Measurements from ENCODE around the gene FBXL17.
"Not testable (repeated sequence)": the region's sequence is repeated elsewhere in the genome, so short reads cannot be mapped to it uniquely, and the experiment has no call there.

FBXL17 gene

DNA sequence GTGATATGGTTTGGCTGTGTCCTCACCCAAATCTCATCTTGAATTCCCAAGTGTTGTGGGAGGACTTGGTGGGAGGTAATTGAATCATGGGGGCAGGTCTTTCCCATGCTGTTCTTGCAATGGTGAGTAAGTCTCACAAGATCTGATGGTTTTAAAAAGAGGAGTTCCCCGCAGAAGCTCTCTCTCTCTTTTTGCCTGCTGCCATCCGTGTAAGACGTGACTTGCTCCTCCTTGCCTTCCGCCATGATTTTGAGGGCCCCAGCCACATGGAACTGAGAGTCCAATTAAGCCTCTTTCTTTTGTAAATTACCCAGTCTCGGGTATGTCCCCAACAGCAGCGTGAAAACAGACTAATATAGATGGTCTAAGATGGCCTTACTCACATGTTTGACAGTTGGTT lies 210.1 kb downstream of the FBXL17 start:
- Mint-ChIP-seq H3K4me1 (ENCODE audit: low read depth) (no peaks in the 10 kb centered on the region), H3K4me3 (no peak overlapping the region), H3K27ac (no peak overlapping the region), H3K9me3 (no peaks in the 10 kb centered on the region), H3K36me3 (ENCODE audit: low read depth) (peaks cover 7% of the 10 kb centered on the region), H3K27me3 (no peaks in the 10 kb centered on the region)
- intact Hi-C loops (cut with micrococcal nuclease) = no loop called here

DNA sequence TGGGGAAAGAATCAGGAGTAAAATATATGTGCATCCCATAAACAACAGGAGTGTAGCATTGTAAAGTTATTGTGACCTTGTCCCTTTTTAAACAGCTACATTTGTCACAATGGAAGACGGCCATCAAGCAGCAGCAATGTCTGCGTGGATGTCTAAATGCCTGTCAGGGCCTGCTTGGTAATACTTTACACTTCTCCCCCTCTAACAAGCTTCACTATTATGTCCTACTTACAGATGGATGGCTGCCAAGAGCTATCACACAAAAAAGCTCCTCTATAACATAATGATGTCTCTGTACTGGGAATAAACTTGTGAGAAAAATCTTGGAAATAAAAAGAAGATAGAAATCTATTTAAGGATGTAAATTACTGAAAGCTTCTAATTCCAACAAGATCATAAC lies 213.0 kb downstream of the FBXL17 start:
- Mint-ChIP-seq H3K36me3 (ENCODE audit: low read depth) (peaks cover 7% of the 10 kb centered on the region), H3K4me1 (ENCODE audit: low read depth) (no peaks in the 10 kb centered on the region), H3K9me3 (no peaks in the 10 kb centered on the region), H3K27me3 (no peaks in the 10 kb centered on the region), H3K27ac (no peak overlapping the region), H3K4me3 (no peak overlapping the region)
- intact Hi-C loops (cut with micrococcal nuclease) = no loop called here

DNA sequence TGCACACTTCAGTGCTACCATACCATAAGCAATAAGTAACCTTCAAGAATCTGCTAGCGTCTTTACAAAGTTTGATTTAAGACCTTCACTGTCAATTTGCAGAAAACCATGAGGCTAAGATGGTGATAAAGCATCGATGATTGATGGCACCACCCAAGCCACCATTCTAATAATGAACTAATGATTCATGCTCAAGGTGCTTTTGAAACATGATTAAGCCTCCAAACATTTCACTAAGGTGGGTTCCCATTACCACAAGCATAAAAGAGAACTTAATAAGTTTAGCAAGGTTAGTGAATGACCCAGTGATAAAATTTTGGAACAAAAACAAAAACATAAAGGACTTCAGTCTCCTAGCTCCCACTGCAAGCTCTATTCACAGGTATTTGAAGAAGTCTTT lies 214.7 kb downstream of the FBXL17 start:
- Mint-ChIP-seq H3K27ac (no peak overlapping the region), H3K4me3 (no peak overlapping the region), H3K27me3 (no peaks in the 10 kb centered on the region), H3K36me3 (ENCODE audit: low read depth) (peaks cover 7% of the 10 kb centered on the region), H3K9me3 (no peaks in the 10 kb centered on the region), H3K4me1 (ENCODE audit: low read depth) (no peaks in the 10 kb centered on the region)
- intact Hi-C loops (cut with micrococcal nuclease) = no loop called here

DNA sequence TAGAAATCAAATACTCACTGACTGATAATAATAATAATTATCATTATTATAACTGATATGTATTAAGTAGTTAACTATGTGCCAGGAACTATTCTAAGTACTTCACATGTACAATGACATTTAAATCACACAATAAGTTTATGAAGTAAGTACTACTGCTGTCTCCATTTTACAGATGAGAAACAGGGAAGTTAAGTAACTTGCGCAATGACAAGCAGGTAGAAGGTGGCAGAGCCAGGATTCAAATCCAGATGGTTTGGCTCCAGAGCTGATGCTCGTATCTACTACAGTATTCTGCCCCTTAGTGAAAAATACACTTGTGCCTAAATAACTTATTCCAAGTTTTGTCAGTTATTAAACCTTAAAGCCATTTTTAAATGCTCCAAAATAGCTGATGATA lies 217.3 kb downstream of the FBXL17 start:
- H3K36me3 Mint-ChIP-seq (ENCODE audit: low read depth) = no peaks in the 10 kb centered on the region

DNA sequence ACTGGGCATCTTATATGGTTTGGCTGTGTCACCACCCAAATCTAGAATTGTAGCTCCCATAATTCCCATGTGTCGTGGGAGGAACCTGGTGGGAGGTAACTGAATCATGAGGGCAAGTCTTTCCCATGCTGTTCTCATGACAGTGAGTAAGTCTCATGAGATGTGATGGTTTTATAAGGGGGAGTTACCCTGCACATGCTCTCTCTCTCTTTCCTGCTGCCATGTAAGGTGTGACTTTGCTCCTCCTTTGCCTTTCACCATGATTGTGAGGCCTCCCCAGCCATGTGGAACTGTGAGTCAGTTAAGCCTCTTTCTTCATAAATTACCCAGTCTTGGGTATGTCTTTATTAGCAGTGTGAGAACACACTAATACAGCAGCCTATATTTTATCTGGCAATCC lies 229.0 kb downstream of the FBXL17 start:
- H3K27ac Mint-ChIP-seq; H3K4me3 Mint-ChIP-seq; H3K4me1 Mint-ChIP-seq (ENCODE audit: low read depth); H3K27me3 Mint-ChIP-seq; H3K36me3 Mint-ChIP-seq (ENCODE audit: low read depth); H3K9me3 Mint-ChIP-seq; intact Hi-C loops (cut with micrococcal nuclease): not testable (repeated sequence)

More for the DNA sequence above, 217.3 kb downstream of the FBXL17 start:
- no peaks in the 10 kb centered on the region for H3K27me3 Mint-ChIP-seq
- no peak overlapping the region for H3K27ac Mint-ChIP-seq
- intact Hi-C loops (cut with micrococcal nuclease) = no loop called here
- no peak overlapping the region for H3K4me3 Mint-ChIP-seq
- H3K4me1 Mint-ChIP-seq (ENCODE audit: low read depth) = no peaks in the 10 kb centered on the region
- H3K9me3 Mint-ChIP-seq = no peaks in the 10 kb centered on the region

DNA sequence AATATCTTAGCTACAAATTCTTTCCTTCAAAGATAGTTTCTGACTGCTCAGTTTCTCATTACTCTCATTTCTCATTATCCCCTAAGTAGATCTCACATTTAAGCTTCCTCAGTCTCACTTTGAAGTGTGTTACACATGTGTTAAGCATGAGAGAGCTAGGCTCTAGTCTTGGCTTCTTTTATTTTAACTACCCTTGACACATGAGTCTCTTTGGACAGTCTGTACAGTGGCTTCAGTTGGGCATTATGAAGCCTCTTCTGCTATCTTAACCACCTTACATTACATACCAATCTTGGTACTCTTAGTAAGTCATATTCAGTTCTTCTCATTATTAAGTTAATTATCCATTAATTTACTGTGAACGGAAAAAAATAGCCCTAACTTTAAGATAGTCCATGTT lies 232.5 kb downstream of the FBXL17 start:
- intact Hi-C loops (cut with micrococcal nuclease) = no loop called here
- H3K4me3 Mint-ChIP-seq = no peak overlapping the region

DNA sequence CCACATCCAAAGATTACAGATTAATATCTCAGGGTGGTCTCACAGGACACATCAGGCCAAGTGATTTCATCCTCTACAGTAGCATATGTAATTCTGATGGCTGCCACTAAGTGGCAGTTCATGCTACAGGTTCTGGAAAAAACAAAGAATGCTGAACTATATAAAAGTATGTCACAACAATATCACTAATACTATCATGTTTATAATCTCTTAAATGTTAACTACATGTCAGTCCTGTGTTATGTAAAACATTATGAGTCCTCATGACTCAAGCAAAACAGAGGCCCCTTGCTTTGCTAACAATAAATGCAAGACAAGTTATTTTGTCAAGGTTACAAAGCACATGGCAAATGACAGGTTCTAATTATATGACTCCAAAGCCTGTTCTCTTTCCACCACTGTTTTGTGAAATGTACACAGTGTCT lies 233.2 kb downstream of the FBXL17 start:
- no peak overlapping the region for H3K4me3 Mint-ChIP-seq
- peaks cover 16% of the 10 kb centered on the region for H3K4me1 Mint-ChIP-seq (ENCODE audit: low read depth)
- no peaks in the 10 kb centered on the region for H3K27me3 Mint-ChIP-seq
- no peak overlapping the region for H3K27ac Mint-ChIP-seq
- intact Hi-C loops (cut with micrococcal nuclease) = no loop called here
- peaks cover 9% of the 10 kb centered on the region for H3K9me3 Mint-ChIP-seq
- H3K36me3 Mint-ChIP-seq (ENCODE audit: low read depth) = peaks cover under 1% of the 10 kb centered on the region

More for the DNA sequence above, 232.5 kb downstream of the FBXL17 start:
- no peak overlapping the region for H3K27ac Mint-ChIP-seq
- peaks cover 16% of the 10 kb centered on the region for H3K4me1 Mint-ChIP-seq (ENCODE audit: low read depth)
- H3K9me3 Mint-ChIP-seq = peaks cover 9% of the 10 kb centered on the region
- H3K36me3 Mint-ChIP-seq (ENCODE audit: low read depth) = peaks cover 7% of the 10 kb centered on the region
- no peaks in the 10 kb centered on the region for H3K27me3 Mint-ChIP-seq

DNA sequence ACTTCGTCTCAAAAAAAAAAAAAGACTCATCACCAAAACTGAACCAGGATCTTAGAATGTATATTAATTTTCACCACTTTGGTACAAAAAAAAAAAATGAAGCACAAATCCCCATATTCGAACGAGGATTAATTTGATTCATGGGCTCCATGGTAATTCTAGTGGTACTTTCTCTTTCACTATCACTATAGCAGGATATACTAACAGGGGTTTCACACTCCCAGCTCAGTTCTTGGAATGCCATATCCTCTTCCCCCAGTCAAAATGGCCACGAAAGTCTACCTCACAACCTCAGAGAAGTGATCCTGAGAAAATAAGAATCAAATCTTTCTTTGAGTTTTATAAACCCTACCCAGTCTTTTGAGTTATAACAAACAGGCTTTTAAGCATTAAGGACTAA lies 235.7 kb downstream of the FBXL17 start:
- intact Hi-C loops (cut with micrococcal nuclease) = no loop called here

DNA sequence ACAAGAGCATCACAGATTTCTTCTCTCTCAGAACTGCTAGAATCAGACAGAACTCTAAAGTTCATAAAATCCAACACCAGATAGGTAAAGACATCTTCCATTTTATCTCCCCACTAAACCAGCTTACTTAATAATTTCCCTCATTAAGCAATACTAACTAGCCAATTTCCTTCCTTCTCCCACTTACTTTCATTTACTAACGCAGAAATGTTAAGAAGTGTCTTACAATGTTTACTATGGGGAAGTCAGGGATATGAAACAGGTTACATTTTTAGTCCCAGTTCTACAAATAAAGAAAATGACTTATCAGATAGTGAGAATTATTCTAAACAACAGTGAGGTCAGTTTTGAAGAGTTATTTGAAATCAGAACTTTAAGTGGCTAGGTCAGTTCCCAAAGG lies 236.5 kb downstream of the FBXL17 start:
- Mint-ChIP-seq H3K27ac (no peak overlapping the region), H3K27me3 (no peaks in the 10 kb centered on the region), H3K9me3 (no peaks in the 10 kb centered on the region), H3K36me3 (ENCODE audit: low read depth) (no peaks in the 10 kb centered on the region), H3K4me1 (ENCODE audit: low read depth) (peaks cover 16% of the 10 kb centered on the region), H3K4me3 (no peak overlapping the region)
- intact Hi-C loops (cut with micrococcal nuclease) = no loop called here

More for the DNA sequence above, 235.7 kb downstream of the FBXL17 start:
- H3K4me1 Mint-ChIP-seq (ENCODE audit: low read depth) = peaks cover 16% of the 10 kb centered on the region
- H3K27me3 Mint-ChIP-seq = no peaks in the 10 kb centered on the region
- H3K9me3 Mint-ChIP-seq = no peaks in the 10 kb centered on the region
- H3K27ac Mint-ChIP-seq = no peak overlapping the region
- no peak overlapping the region for H3K4me3 Mint-ChIP-seq
- no peaks in the 10 kb centered on the region for H3K36me3 Mint-ChIP-seq (ENCODE audit: low read depth)

DNA sequence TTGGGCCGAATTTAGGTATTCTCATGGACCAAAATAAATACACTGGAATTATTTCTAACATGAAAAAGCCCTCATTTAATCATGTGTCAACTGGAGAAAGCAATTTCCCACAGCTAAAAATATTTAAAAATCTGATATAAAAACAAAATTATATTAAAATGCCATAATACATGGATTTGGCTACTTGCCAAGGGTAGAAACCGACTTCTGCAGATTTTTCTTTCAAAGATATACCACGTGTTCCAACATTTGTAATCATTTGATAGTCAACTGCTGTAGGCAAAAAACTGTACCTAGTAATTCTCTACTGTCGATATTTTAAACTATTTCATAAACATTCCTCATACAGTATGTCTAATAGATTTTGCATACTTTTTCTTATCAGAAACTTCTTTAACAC lies 237.6 kb downstream of the FBXL17 start:
- no peaks in the 10 kb centered on the region for H3K36me3 Mint-ChIP-seq (ENCODE audit: low read depth)
- no peak overlapping the region for H3K4me3 Mint-ChIP-seq
- no peaks in the 10 kb centered on the region for H3K9me3 Mint-ChIP-seq
- peaks cover 16% of the 10 kb centered on the region for H3K4me1 Mint-ChIP-seq (ENCODE audit: low read depth)
- H3K27ac Mint-ChIP-seq = no peak overlapping the region
- intact Hi-C loops (cut with micrococcal nuclease) = no loop called here
- H3K27me3 Mint-ChIP-seq = no peaks in the 10 kb centered on the region

DNA sequence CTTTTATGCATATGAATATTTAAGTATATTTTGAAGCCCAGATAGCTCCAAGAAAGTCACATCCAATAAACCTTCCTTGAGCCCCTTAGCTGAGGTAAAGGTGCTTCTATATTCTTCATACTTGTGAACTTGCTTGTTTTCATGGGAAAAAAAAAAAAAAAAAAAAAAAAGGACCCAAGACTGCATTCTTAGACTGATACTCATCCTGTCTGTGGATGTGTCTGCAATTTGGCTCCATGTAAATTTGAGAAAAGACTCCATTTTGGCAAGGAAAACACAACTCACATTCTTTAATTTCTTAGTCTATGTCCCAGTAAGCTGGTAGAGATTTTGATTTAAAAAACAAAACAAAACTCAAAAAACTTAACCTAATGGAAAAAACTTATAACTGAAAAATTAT lies 238.3 kb downstream of the FBXL17 start:
- peaks cover 16% of the 10 kb centered on the region for H3K4me1 Mint-ChIP-seq (ENCODE audit: low read depth)
- no peaks in the 10 kb centered on the region for H3K9me3 Mint-ChIP-seq
- H3K4me3 Mint-ChIP-seq = no peak overlapping the region
- intact Hi-C loops (cut with micrococcal nuclease) = no loop called here
- no peak overlapping the region for H3K27ac Mint-ChIP-seq
- H3K27me3 Mint-ChIP-seq = no peaks in the 10 kb centered on the region
- H3K36me3 Mint-ChIP-seq (ENCODE audit: low read depth) = no peaks in the 10 kb centered on the region

DNA sequence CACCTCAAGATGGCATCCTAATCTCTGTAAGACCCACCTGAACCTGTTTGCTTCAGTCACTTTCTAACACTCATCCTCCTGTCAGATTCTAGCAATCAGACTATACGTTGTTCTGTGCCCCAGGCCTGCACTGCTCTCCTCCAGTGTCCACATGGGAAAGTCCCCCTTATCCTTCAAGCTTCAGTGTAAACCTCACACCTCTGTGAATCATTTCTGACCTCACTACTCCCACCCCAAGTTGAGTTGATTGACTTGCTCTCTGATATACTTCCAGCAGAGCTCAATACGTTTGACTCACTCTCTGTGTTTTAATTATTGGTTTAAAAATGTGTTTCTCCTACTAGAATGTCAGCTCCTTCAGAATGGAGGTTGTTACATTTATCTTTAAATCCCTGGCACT lies 240.2 kb downstream of the FBXL17 start:
- Mint-ChIP-seq H3K4me1 (ENCODE audit: low read depth) (peaks cover 16% of the 10 kb centered on the region), H3K27me3 (no peaks in the 10 kb centered on the region), H3K36me3 (ENCODE audit: low read depth) (no peaks in the 10 kb centered on the region), H3K27ac (no peak overlapping the region), H3K4me3 (no peak overlapping the region), H3K9me3 (no peaks in the 10 kb centered on the region)
- intact Hi-C loops (cut with micrococcal nuclease) = no loop called here

DNA sequence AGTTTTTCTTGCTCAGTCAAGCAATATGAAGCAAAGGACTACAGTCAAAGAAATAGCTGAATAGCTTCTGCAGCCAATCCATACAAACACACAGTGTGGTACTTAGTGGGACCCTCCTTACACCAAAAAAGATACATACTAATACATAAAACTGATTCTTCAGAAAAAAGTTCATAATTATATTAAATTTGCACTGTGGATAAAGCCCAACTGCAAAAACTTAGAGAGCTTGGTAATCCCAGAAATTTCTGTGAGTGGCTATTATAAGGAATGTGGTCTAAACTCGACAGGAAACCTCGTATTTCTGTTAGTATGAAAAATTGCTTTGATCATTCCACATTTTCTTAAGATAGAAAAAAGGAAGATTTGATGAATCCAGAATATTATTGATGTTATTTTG lies 245.4 kb downstream of the FBXL17 start:
- H3K36me3 Mint-ChIP-seq (ENCODE audit: low read depth) = no peaks in the 10 kb centered on the region
- intact Hi-C loops (cut with micrococcal nuclease) = no loop called here

DNA sequence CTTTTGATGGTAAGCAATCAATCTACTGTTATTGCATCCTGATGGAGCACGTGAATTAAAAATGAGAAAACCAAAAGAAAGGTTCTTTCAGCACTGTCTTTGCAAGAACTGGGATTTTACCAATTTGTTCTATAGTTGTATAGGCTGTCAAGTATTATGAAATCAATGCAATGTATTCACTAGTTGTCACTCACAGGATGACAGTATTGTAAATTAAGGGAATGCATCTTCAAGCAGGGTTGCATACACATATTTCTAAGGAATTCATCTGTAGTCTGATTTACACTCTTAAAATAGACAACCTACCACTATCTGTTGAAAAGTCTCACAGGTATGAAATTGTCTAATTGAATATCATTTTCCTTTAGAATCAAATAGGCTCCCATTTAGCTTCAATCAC lies 252.8 kb downstream of the FBXL17 start:
- no peaks in the 10 kb centered on the region for H3K27me3 Mint-ChIP-seq

More for the DNA sequence above, 245.4 kb downstream of the FBXL17 start:
- Mint-ChIP-seq H3K9me3 (no peaks in the 10 kb centered on the region), H3K27ac (no peak overlapping the region), H3K4me1 (ENCODE audit: low read depth) (no peaks in the 10 kb centered on the region), H3K4me3 (no peak overlapping the region), H3K27me3 (no peaks in the 10 kb centered on the region)

DNA sequence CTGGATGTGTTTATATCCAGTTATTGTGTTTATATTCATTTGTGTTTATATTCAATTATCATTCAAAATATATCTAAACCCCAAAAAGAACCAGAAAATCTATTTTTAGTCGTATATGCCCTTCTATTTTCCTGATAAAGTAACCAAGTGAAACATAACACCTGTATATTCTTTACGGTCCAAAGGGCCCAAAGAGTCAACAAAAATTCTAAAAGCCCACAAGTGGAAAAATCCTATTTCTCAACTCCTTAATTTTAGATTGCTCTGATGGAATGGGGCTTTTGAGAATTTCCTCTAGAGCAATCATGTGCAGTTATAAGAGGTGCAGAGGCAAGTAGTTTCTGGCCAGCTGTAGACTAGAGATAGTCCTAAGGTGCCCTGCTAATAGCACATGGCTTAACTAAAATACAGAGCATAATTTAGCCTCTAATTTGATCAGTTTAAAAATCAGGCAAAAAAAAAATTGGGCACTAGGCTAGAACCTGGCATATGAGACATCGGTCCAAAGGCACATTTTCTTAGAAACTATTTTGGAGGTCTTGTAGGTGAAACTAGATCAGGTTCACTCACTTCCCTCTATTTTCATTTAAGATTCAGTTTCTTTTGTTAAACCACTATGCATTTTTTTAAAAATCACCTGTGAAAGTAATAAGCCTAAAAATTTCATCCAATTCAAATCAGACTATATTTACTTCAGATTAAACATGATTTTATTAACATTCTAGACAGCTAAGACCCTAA lies 256.0 kb downstream of the FBXL17 start:
- no peaks in the 10 kb centered on the region for H3K36me3 Mint-ChIP-seq (ENCODE audit: low read depth)
- no peak overlapping the region for H3K27ac Mint-ChIP-seq
- H3K9me3 Mint-ChIP-seq = no peaks in the 10 kb centered on the region
- intact Hi-C loops (cut with micrococcal nuclease) = no loop called here
- H3K4me3 Mint-ChIP-seq = no peak overlapping the region
- no peaks in the 10 kb centered on the region for H3K27me3 Mint-ChIP-seq
- H3K4me1 Mint-ChIP-seq (ENCODE audit: low read depth) = no peaks in the 10 kb centered on the region

More for the DNA sequence above, 252.8 kb downstream of the FBXL17 start:
- Mint-ChIP-seq H3K27ac (no peak overlapping the region), H3K4me1 (ENCODE audit: low read depth) (no peaks in the 10 kb centered on the region), H3K36me3 (ENCODE audit: low read depth) (no peaks in the 10 kb centered on the region), H3K4me3 (no peak overlapping the region), H3K9me3 (no peaks in the 10 kb centered on the region)
- intact Hi-C loops (cut with micrococcal nuclease) = no loop called here

Data from dendritic cell treated with granulocyte-macrophage colony-stimulating factor and Interleukin-4, amounts not matched to agents 40 ng/mL and 50 ng/mL, for 4 days (primary cell).